ENCODE measurements around the gene SNAPIN.

Gene SNAPIN

GRCh38 chr1:153679337-153680119 is 21.0 kb downstream of the SNAPIN start:
- no peak for DNase-seq (ENCODE audit: low read depth)
- H3K4me3 ChIP-seq (ENCODE audit: low read length): no peak overlapping the region; the same call in 1 of the 2 replicates
- no peak; the same call in 1 of the 2 replicates for TF ChIP-seq CTCF (conservative IDR thresholded peaks at IDR 0.05; ENCODE audit: low read length)

- no peak overlapping the region for H3K4me3 ChIP-seq (ENCODE audit: low read length)
- no peak for TF ChIP-seq CTCF (conservative IDR thresholded peaks at IDR 0.05; ENCODE audit: low read length)
- DNase-seq (ENCODE audit: low read depth): no peak
Measured at GRCh38 chr1:153680120-153680403, 21.6 kb downstream of the SNAPIN start.

GRCh38 chr1:153682730-153683129 is 24.2 kb downstream of the SNAPIN start:
- TF ChIP-seq CTCF (conservative IDR thresholded peaks at IDR 0.05; ENCODE audit: low read length): no peak
- no peak overlapping the region for H3K4me3 ChIP-seq (ENCODE audit: low read length)
- DNase-seq (ENCODE audit: low read depth): no peak

GRCh38 chr1:153683854-153684253 is 25.4 kb downstream of the SNAPIN start:
- no peak for TF ChIP-seq CTCF (conservative IDR thresholded peaks at IDR 0.05; ENCODE audit: low read length)
- no peak for DNase-seq (ENCODE audit: low read depth)
- H3K4me3 ChIP-seq (ENCODE audit: low read length): no peak overlapping the region

- no peak for TF ChIP-seq CTCF (conservative IDR thresholded peaks at IDR 0.05; ENCODE audit: low read length)
- DNase-seq (ENCODE audit: low read depth): no peak
- no peak overlapping the region for H3K4me3 ChIP-seq (ENCODE audit: low read length)
Measured at GRCh38 chr1:153684892-153685291, 26.4 kb downstream of the SNAPIN start.

GRCh38 chr1:153685544-153686340 is 27.2 kb downstream of the SNAPIN start:
- H3K4me3 ChIP-seq (ENCODE audit: low read length): no peak overlapping the region
- no peak for DNase-seq (ENCODE audit: low read depth)
- no peak for TF ChIP-seq CTCF (conservative IDR thresholded peaks at IDR 0.05; ENCODE audit: low read length)
